Activated B cell treated with CpG ODN at 0.5 μM for 24 hours (primary cell): ENCODE measurements around the gene PPP2R2B. TPM values are rescaled to one million over a fixed set of nuclear protein-coding genes. Genes with fewer than 3 reads are reported as not detected.

Experiments used
- ATAC-seq: fragments of 200-7000 bp; cut with Tn5 transposase; one replicate; pipeline ENCODE4 v1.10.0; 2021; ENCODE audit warnings: low read depth, mild to moderate bottlenecking, moderate library complexity
- CTCF ChIA-PET: fragments of 350-600 bp; sonication (Branson Sonifier 250); formaldehyde crosslinking; loops from one replicate; lab custom pipeline; 2021; ENCODE audit warnings: antibody characterized with exemption; lab: Charles Lee
- POLR2A ChIA-PET: fragments of 350-600 bp; sonication (Branson Sonifier 250); formaldehyde crosslinking; loops from one replicate; lab custom pipeline; 2021; ENCODE audit warnings: antibody characterized with exemption; lab: Charles Lee
- DNase-seq: peaks from one replicate; pipeline ENCODE4 v3.0.0; 2022
- H3K27ac Mint-ChIP-seq: one replicate; pipeline ENCODE4 v1.8.0; 2020; ENCODE audit warnings: mixed read lengths
- H3K27me3 Mint-ChIP-seq: one replicate; pipeline ENCODE4 v1.8.0; 2021; ENCODE audit warnings: mixed read lengths
- H3K36me3 Mint-ChIP-seq: one replicate; pipeline ENCODE4 v1.8.0; 2021; ENCODE audit warnings: low read depth, mixed read lengths
- H3K4me1 Mint-ChIP-seq: one replicate; pipeline ENCODE4 v1.8.0; 2021; ENCODE audit warnings: mixed read lengths
- H3K4me3 Mint-ChIP-seq: one replicate; pipeline ENCODE4 v1.8.0; 2020; ENCODE audit warnings: mild to moderate bottlenecking, mixed read lengths
- H3K9me3 Mint-ChIP-seq: one replicate; pipeline ENCODE4 v1.8.0; 2020; ENCODE audit warnings: mixed read lengths
- intact Hi-C: fragments of 100-400 bp; cut with micrococcal nuclease; formaldehyde crosslinking; loops from one replicate; pipeline ENCODE4 v1.15.1; 2024
- total RNA-seq: library from RNA; stranded (reverse); gene quantifications from 2 replicates; pipeline ENCODE4 v1.2.3, GENCODE V29; 2022
- TF ChIP-seq, protein P1 (sequence below): fragments of 200-600 bp; IDR thresholded peaks from one replicate; pipeline ENCODE4 v1.8.0; 2022; ENCODE audit warnings: antibody characterized with exemption, mild to moderate bottlenecking

The PPP2R2B gene
- total RNA-seq, 1 donor from 2014 or later, result not detected

DNA sequence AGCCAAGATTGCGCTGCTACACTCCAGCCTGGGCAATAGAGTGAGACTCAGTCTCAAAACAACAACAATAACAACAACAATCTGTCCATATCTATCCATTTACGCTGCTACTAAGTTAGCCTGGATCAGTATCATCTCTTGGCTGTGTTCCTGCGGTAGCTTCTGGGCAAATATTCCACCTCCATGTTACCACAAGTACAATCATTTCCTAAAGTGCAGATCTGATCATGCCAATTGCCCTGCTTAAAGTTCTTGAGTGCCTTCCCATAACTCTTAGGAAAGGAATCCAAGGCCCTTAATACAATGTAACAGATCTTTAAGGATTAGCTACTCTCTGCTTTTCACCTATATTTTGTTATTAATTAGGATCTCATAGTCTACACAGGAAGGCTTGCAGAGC is 15.4 kb upstream of the PPP2R2B start:
- CTCF ChIA-PET, result no interaction called here
- intact Hi-C loops, result no loop called here
- no peaks in the 10 kb centered on the region for H3K9me3 Mint-ChIP-seq
- H3K36me3 Mint-ChIP-seq, result no peaks in the 10 kb centered on the region
- no peak for ATAC-seq
- no peak overlapping the region for H3K27ac Mint-ChIP-seq
- H3K4me3 Mint-ChIP-seq, result no peak overlapping the region
- no peaks in the 10 kb centered on the region for H3K27me3 Mint-ChIP-seq
- no peaks in the 10 kb centered on the region for H3K4me1 Mint-ChIP-seq
- TF ChIP-seq, protein P1, sequence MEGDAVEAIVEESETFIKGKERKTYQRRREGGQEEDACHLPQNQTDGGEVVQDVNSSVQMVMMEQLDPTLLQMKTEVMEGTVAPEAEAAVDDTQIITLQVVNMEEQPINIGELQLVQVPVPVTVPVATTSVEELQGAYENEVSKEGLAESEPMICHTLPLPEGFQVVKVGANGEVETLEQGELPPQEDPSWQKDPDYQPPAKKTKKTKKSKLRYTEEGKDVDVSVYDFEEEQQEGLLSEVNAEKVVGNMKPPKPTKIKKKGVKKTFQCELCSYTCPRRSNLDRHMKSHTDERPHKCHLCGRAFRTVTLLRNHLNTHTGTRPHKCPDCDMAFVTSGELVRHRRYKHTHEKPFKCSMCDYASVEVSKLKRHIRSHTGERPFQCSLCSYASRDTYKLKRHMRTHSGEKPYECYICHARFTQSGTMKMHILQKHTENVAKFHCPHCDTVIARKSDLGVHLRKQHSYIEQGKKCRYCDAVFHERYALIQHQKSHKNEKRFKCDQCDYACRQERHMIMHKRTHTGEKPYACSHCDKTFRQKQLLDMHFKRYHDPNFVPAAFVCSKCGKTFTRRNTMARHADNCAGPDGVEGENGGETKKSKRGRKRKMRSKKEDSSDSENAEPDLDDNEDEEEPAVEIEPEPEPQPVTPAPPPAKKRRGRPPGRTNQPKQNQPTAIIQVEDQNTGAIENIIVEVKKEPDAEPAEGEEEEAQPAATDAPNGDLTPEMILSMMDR, result no peak
- DNase-seq, result no peak
- POLR2A ChIA-PET, result no interaction called here

DNA sequence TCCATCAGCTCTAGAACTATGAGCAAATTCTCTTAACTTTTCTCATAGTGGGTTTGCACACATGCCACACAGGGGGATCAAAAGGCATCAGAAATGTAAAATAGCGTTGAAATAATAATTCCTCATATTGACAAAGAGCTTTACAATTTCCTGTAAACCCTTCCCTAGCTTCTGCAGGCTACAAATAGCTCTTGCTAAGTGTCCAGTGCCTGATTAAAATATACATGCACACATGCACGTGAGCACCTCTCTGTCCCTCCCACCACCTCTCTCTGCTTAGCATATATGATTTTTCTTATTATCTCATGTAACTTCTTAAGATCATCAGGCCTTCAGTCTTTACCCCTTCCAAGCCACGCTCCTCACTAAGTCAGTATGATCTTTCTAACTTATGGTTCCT is 13.7 kb upstream of the PPP2R2B start:
- Mint-ChIP-seq H3K4me1 (no peaks in the 10 kb centered on the region), H3K4me3 (no peak overlapping the region), H3K27me3 (no peaks in the 10 kb centered on the region), H3K9me3 (no peaks in the 10 kb centered on the region), H3K27ac (no peak overlapping the region), H3K36me3 (no peaks in the 10 kb centered on the region)
- DNase-seq (no peak), ATAC-seq (no peak)
- ChIA-PET CTCF (no interaction called here), POLR2A (no interaction called here)
- intact Hi-C loops, result no loop called here
- TF ChIP-seq, protein P1, result no peak

DNA sequence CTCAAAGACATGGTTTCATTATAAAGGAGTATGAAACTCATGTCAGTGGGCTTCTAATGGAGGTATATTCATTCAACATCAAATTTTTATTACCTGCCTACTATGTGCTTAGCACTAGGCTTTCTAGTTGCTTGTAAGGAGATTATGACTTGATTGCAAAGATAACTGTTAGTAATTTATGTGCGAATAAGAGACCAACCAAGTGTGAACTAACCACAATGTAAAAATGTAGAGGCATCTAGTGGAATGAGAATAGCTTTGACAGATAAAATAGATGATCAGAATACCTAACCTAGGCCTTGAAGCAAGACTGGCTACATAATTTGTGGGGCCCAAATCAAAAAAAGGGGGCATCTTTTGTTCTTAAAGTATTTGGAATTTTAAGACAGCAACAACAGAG is 13.0 kb upstream of the PPP2R2B start:
- H3K4me1 Mint-ChIP-seq, result no peaks in the 10 kb centered on the region
- intact Hi-C loops, result no loop called here
- ATAC-seq, result no peak
- CTCF ChIA-PET, result no interaction called here
- POLR2A ChIA-PET, result no interaction called here
- H3K4me3 Mint-ChIP-seq, result no peak overlapping the region
- no peaks in the 10 kb centered on the region for H3K9me3 Mint-ChIP-seq
- no peaks in the 10 kb centered on the region for H3K27me3 Mint-ChIP-seq
- TF ChIP-seq, protein P1, result no peak
- no peak overlapping the region for H3K27ac Mint-ChIP-seq
- H3K36me3 Mint-ChIP-seq, result no peaks in the 10 kb centered on the region
- no peak for DNase-seq

DNA sequence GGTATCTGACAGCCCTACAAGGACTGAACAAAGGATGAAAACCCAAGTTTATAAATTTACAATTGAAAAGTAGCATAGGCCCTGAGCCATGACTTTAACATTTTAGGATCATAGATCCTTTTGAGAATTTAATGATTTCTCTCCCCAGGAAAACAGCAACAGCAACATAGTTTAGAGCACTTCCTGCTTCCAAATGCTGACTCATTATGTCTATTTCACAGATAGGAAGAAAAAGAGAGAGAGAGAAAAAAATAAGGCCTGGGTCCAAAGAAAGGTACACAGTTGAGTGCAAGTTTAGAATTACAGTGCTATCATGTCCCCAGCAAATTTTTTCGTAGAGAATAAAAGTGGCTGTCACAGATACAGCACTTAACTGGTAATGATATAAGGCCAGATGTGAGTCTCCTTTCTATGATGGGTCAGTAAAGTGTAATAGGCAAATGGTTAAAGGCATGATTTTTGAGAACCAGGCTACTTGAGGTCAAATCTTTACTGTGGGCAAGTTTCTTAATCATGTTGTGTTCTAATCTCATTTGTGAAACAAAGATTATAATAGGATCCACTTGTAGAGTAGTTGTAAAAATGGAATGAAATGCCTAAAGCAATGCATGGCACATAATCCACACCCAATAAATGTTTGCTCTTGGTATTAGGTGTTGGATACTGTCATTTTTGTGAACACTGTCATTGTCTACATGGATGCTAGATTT is 12.3 kb upstream of the PPP2R2B start:
- no peak for DNase-seq

DNA sequence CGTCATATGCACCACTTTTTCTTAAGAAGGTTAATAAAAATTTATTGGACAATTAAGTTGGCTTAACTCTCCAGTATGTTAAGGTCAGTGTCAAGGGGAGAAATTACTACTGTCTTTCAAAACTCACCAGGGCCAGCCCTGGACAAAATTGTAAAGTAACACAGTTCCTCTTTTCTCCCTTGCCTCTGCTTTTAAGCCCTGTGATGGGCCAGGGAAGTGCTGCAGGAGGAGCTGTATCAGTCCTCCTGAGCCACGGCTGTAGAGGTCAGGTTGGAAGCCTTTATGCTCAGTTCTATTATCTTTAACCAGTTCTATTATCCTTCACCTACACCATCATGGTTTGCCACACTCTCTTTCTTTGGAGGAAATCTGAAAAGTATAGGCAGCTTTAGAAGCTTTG is 11.5 kb upstream of the PPP2R2B start:
- Mint-ChIP-seq H3K27me3 (no peaks in the 10 kb centered on the region), H3K27ac (no peak overlapping the region), H3K36me3 (no peaks in the 10 kb centered on the region), H3K4me1 (no peaks in the 10 kb centered on the region), H3K9me3 (no peaks in the 10 kb centered on the region), H3K4me3 (no peak overlapping the region)
- ChIA-PET CTCF (no interaction called here), POLR2A (no interaction called here)
- no peak for ATAC-seq
- no peak for DNase-seq
- TF ChIP-seq, protein P1, result no peak
- intact Hi-C loops, result no loop called here

More for the DNA sequence above, 12.3 kb upstream of the PPP2R2B start:
- CTCF ChIA-PET, result no interaction called here
- no peaks in the 10 kb centered on the region for H3K4me1 Mint-ChIP-seq
- no peak overlapping the region for H3K4me3 Mint-ChIP-seq
- POLR2A ChIA-PET, result no interaction called here
- H3K9me3 Mint-ChIP-seq, result no peaks in the 10 kb centered on the region
- no peaks in the 10 kb centered on the region for H3K36me3 Mint-ChIP-seq
- intact Hi-C loops, result no loop called here
- no peak for ATAC-seq
- H3K27ac Mint-ChIP-seq, result no peak overlapping the region
- TF ChIP-seq, protein P1, result no peak
- H3K27me3 Mint-ChIP-seq, result no peaks in the 10 kb centered on the region
